CD4-positive, alpha-beta T cell treated with Interleukin-17A for 4 hours (primary cell): Measurements from ENCODE around the gene MRPL42.

Source experiments
- DNase-seq: peaks from one replicate; pipeline ENCODE4 v3.0.0-alpha.2; 2020; ENCODE audit warnings: mixed read lengths

MRPL42 gene

GRCh38 chr12:93500667-93501066, 33.4 kb downstream of the MRPL42 start:
- DNase-seq = no peak

GRCh38 chr12:93502802-93503623, 35.7 kb downstream of the MRPL42 start:
- DNase-seq = peak; percentile 77

- no peak for DNase-seq
Measured at GRCh38 chr12:93507165-93507564, 39.9 kb downstream of the MRPL42 start.

GRCh38 chr12:93509506-93509905, 42.2 kb downstream of the MRPL42 start:
- no peak for DNase-seq

- no peak for DNase-seq
Measured at GRCh38 chr12:93514853-93515252, 47.5 kb downstream of the MRPL42 start.

GRCh38 chr12:93518725-93519124, 51.4 kb downstream of the MRPL42 start:
- no peak for DNase-seq

DNA sequence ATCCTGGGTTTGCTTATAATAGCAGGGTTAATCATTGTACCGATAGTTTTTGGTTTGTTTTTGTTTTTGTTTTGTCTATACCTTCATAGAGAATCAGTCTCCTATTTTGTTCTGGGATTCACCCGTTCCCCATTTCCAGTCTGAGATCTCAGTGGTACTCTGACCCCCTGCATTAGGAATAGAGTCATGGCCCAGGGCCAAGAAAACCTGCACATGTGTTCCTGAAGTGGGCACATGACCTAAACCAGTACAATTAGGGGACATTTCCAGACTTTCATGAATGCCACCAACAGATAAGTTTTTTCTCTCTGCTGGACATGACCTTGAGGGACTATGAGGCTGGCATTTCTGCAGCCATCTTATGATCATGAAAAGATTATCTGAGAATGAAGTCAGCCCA, 52.5 kb downstream of the MRPL42 start:
- DNase-seq = no peak

DNA sequence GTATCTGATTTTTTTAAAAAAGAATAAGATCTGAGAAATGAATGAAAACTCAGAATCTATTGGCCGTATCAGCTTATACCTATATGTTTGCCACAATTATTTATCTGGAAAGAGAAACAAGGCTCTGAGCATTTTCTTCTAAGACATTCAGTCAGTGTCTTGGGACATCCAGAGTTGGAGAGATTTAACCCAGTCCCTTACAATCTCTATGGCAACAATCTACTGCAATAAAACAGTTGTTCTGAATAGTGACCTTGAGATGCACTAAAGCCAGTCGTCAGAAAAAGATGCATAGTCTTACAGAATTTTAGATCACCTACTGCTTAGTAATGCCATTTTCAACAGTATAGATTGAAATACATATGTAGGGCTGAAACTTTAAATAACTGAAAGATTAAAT, 53.1 kb downstream of the MRPL42 start:
- DNase-seq = no peak

GRCh38 chr12:93521225-93522080, 54.1 kb downstream of the MRPL42 start:
- DNase-seq = no peak

DNA sequence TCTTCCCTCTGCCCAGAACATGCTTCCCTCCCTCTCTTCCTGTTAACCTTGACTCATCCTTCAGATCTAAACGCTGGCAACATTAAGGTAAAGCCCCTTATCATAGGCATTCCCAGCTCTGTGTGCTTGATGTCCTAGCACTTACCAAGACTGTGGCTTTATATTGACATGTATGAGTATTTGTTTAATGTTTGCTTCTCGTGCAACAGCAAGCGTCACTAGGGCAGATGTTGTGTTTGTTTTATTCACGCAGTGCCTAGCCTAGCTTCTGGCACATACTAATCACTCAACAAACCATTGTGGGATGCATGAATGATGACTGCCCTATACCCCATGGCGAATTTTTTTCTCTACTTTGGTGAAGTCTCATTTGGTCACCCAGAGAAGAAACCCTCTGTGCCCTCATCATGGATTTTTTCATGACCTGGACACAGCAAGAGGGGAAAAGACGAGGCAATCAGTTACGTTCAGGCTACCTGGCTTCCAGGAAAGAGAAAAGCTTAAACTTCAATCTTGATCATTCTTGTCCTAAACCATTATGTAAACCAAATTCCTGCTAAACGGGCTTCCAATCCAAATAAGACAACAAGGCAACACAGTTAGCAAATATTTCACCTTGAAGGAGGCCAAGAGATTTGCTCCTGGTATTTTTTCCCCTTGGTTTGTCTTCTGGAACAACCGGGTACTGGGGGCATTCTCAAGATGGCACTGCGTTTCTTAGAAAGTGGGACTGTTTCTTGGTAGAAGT, 57.2 kb downstream of the MRPL42 start:
- DNase-seq = no peak

DNA sequence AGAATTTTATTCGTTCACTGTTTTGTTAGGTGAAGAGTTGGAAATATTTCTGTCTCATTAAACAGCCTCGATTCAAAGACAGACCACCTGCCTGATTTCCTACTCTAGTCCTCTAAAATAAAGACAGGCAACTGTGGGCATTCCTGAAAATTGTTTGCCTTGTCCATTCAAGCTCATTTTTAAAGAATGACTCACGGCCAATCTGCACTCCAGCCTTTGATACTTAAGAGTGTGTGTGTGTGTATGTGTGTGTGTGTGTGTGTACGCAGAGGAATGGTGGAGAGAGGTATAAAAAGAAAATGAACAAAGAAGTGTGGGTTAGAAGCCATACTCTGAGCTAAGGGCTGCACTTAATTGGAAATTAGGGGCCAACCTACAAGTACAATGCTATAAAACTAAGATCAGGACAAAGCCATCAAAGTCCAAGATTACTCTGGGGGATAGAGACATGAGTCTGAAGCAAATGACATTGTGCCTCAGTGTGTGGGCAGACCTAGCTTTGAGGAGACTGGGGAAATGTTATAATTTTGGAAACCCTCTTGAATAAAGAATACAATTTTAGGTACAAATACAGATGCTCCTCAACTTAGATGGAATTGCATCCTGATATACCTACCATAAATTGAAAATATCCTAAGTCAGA, 59.6 kb downstream of the MRPL42 start:
- DNase-seq = no peak

GRCh38 chr12:93530358-93530757, 63.0 kb downstream of the MRPL42 start:
- no peak for DNase-seq

GRCh38 chr12:93533310-93533709, 66.0 kb downstream of the MRPL42 start:
- DNase-seq = no peak

GRCh38 chr12:93536111-93536765, 68.9 kb downstream of the MRPL42 start:
- no peak for DNase-seq

- no peak for DNase-seq
Measured at GRCh38 chr12:93536766-93537488, 69.6 kb downstream of the MRPL42 start.

DNA sequence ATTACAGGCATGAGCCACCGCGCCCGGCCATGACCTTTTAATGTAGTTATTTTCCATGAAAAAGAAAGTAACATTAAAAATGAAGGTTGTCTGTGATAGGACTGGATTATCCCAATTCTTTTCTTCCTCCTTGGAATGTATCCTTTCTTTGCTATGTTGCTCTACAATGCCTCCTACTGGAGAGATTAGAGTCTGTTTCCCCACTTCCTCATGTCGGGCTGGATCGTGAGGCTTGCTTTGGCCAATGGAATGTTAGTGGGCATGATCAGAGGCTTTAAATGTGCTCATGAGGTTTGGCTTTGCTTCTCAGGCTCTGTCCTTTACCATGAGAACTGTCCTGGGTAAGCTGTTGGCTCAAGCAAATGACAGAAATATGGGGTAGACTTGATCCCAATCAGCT, 70.5 kb downstream of the MRPL42 start:
- no peak for DNase-seq

GRCh38 chr12:93539821-93540220, 72.5 kb downstream of the MRPL42 start:
- no peak for DNase-seq

DNA sequence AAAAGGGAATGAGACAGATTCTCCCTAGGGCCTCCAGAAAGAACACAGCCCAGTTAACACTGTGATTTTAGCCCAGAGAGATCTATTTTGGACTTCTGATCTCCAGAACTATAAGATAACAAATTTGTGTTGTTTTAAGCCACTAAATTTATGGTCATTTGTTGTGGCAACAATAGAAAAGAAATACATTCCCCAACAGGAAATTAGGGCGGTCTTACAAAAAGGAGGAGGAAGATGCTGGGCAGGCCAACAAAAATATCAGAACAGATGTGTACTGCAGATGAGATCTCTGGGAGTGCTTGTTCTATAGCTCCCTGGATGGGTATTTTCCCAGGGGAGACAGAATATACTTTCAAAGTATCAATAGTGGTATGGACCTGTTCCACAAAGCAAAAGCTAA, 73.2 kb downstream of the MRPL42 start:
- DNase-seq = no peak

GRCh38 chr12:93541578-93542225, 74.4 kb downstream of the MRPL42 start:
- DNase-seq = no peak

DNA sequence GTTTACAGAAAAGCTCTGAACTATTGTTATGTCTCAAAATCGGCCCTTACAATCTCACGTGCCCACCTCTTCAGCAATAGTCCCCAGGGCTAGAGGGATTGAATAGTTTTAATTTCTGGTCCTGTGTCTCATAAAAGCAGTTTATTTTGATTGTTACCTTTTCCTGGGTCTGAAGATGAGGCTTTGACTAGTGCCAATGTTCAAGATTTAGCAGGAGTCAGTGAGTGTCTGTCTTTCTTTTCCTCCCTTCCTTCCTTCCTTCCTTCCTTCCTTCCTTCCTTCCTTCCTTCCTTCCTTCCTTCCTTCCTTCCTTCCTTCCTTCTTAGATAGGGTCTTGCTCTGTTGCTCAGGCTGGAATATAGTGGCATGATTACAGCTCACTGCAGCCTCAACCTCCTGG, 80.5 kb downstream of the MRPL42 start:
- no peak for DNase-seq

DNA sequence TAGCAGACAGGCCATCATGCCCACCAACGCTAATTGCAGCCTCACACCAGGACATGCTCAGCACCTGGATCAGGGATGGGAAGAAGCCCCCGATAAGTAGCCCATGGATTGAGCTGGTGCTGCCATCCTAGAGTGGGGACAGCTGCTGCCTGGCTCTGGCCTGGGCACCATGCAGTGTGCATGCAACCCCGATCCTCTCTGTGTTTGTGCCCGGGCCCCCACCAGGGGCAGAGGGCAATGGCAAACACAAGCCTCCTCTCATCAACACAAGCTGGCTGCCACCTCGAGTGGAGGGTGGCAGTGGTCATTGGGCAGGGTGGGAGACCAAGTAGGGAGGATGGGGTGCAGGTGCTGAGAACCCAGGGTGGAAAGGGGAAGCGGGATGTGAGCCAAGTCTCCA, 81.9 kb downstream of the MRPL42 start:
- no peak for DNase-seq
